ENCODE measurements around the gene ECI1.

Gene ECI1, protein sequence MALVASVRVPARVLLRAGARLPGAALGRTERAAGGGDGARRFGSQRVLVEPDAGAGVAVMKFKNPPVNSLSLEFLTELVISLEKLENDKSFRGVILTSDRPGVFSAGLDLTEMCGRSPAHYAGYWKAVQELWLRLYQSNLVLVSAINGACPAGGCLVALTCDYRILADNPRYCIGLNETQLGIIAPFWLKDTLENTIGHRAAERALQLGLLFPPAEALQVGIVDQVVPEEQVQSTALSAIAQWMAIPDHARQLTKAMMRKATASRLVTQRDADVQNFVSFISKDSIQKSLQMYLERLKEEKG

DNA sequence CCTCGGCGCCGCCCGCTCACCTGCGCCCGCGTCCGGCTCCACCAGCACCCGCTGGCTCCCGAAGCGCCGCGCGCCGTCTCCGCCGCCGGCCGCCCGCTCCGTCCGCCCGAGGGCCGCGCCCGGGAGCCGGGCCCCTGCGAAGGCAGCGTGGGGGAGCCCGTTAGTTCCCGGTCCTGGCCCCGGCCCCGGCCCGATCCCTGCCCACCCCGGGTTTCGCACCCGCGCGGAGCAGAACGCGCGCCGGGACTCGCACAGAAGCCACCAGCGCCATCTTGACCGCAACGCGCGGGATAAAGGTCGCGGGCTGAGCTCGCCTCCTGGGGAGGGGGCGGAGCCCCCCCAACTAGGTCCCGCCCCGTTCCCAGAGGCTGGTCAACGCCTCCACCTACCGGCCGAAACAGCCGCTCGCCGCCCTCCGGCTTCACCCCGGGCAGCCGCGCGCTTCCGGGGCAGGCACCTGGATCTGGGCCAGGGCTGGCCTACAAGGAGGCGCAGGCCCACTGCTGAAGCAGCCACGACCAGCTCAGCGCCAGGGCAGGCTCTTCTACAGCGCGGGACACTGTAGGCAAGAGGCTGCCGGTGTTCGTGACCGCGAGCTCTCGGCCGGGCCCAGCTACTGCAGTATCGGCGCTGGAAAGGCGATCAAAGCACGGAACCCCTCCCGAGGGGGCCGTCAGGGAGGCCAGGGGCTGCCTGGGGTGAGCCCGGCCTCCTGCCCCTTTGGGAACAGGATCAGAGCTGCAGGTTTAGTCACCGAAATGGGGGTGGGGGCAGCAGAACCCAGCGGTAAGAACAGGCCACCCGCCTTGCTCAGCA lies at the start of gene ECI1:
ECI1 (minus strand) TSS at position 292 of the 816 bp plus-strand sequence; CDS start at position 271, 21 bp downstream.
- in situ Hi-C loops (cut with MboI; ENCODE audit: low sequenced_read_pairs): no loop called here

DNA sequence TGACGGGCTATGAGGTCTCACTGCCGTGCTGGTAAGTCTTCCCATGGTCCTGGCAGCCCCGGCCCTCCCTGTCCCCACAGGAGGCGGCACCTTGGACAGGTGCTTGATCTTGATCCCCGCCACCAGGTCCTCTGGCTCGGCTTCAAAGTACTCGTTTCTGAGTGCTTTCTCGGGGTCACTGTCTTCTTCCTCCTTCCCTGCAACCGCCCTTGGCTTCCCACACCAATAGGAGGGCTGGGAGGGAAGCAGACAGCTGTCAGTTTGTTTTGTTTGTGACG lies 48.5 kb upstream of the ECI1 start:
- in situ Hi-C loops (cut with MboI; ENCODE audit: low sequenced_read_pairs): no loop called here

DNA sequence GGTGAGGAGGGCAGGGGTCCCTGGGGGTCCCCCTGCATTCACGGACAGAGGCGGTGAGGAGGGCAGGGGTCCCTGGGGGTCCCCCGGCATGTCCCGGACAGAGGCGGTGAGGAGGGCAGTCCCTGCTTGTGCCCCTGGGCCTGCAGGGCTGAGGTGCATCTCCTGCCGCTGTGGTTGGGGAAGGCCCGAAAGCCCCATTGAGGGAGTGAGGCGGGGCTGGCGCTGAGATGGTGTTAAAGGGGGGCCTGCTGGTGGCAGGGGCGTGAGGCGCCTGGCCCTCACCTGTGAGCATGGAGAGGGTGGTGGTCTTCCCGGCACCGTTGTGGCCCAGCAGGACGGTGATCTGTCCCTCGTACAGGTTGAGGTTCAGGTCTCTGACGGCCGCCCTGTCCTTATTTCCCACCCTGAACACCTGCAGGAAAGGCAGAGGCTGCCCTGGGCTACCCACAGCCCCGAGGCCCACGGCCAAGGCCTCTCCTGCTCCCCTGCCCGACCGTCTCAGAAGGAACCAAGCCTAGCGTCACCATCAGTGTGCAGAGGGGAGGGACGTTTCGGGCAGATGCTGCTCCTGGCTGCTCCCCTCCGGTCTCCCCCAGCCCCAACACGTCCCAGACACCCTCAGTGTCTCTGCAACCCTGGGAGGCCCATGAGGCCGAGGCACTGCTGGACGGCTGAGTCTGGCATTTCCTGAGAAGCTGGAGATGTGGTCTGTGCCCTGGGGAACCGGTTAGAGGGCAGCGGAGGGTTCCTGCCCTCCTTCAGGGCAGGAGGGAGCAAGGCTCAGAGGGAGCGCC lies 47.9 kb upstream of the ECI1 start:
- in situ Hi-C loops (cut with MboI; ENCODE audit: low sequenced_read_pairs): no loop called here

DNA sequence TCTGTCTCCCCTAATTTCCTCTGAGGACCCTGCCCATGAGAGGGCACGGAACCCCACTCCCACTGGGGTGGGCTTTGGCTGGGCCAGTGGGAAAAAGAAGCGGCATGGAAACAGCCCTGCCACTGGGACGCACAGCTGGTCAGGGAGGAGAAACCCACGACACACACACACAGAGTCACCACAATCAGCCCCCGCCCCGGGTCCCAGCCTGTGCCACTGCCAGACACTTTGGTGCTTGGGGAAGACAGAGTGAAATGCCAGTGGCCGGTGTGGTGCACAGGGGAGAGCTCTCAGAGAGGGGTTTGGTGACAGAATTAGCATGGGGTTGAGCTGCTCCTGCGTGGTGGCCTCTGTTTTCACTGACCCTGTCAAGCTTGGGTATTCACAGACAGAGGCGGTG lies 47.2 kb upstream of the ECI1 start:
- in situ Hi-C loops (cut with MboI; ENCODE audit: low sequenced_read_pairs): no loop called here

DNA sequence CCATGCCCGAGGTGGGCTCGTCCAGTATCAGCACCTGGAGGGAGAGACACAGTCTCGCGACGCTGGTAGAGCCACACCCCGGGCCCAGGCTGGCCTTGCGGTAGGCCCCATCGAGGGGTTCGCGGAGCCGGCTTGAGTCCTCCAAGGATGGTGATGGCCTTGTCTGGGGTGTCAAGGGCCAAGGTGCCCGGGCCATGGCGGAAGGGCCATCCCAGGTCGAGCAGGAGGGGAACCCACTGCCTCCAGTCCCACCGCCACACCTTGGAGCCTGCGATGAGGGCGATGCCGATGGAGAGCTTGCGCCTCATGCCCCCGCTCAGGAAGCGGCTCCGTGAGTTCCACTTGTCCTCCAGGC lies 46.1 kb upstream of the ECI1 start:
- in situ Hi-C loops (cut with MboI; ENCODE audit: low sequenced_read_pairs): no loop called here

DNA sequence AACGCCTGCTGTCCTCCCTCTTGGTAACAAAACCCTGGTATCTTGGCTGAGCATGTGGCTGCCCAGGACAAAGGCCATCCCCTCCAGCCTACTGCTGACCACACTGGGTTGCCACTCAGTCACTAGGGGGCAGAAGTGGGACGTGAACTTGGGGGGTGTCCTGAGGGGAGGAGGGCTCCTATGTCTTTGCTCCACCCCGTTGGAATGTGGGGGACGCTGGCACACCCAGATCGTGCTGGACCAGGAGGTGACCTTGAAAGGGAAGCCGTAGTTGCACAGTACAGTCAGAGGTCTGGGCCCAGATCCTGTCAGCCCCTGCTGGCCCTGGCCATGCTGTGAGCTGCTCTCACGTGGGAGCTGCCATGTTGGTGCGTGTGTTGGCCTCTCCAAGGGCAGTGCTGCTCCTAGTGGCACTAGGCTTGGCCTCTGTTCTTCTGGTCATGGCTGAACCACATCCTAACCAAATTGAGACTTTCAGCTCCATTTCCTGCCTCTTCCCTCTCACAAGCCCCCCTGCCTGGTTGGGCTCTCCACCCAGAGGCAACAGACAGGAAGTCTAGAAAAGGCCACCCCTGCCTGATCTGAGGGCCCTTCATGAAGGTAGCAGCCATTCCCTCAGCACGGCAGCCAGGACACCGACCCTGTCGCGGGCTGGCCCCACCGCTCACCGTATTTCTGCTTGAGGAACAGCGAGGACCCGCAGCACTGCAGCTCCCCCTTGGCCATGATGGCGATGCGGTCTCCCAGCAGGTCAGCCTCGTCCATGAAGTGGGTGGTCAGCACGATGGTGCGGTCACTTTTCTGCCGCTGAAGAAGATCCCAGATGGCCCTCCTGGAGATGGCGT lies 45.5 kb upstream of the ECI1 start:
- in situ Hi-C loops (cut with MboI; ENCODE audit: low sequenced_read_pairs): no loop called here

DNA sequence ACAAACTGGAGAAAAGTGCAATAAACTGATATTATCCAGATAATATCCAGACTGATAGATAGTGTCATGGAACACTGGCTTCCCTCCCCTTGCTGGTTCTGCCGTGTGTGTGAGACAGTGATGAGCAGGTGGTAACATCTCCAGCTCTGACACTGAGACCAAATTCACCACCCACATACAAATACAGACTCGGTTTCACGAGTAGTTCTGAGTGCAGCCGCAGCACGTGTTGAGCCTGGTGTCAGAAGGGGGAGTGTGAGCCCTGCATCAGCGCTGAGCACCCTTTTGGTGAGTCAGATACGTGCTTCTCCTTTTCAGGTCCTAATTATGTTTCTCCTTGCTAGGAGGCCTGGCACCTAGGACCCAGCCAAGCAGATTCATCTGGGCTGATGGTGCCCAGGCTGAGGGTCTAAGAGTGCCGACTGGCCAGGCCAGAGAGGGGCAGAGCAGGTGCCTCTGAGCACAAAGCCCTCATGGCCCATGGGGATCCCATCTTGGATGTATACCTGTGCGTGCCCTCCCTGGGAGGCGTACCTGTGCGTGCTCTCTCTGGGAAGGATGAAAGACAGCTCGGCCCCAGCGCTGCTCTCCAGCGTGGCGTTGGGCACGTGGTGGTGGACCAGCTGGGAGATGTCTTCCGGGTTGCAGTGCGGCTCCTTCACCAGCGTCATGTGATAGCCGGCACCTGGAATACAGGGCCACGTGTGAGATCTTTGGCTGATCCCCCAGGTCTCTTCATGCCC lies 43.8 kb upstream of the ECI1 start:
- in situ Hi-C loops (cut with MboI; ENCODE audit: low sequenced_read_pairs): no loop called here

DNA sequence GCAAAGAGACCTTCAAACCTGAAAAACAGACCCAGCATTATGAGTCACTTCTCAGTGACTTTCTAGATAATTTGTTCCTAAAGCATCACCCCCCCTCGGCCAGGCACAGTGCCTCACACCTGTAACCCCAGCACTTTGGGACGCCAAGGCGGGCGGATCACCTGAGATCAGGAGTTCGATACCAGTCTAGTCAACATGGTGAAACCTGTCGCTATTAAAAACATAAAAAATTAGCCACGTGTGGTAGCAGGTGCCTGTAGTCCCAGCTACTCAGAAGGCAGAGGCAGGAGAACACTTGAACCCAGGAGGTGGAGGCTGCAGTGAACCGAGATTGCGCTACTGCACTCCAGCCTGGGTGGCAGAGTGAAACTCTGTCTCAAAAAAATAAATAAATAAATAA lies 40.8 kb upstream of the ECI1 start:
- in situ Hi-C loops (cut with MboI; ENCODE audit: low sequenced_read_pairs): no loop called here

DNA sequence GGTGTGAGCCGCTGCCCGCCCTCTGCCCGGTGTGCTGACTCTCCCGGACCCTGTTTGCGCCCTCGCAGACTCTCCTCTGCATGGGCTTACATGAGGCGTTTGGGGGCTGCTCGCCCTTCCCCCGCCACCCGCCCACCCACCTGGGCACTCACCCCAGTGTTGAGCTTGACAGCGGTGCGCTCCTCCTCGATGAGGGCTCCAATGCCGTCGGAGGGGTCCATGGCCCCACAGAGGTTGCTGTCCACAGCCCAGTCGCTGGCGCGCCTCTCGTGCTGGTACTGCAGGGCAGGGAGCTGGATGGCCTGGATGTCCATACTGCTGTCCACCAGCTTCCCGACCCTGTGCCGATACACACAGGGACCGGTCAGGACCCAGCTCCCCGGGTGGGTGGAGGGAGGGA lies 37.9 kb upstream of the ECI1 start:
- in situ Hi-C loops (cut with MboI; ENCODE audit: low sequenced_read_pairs): no loop called here

DNA sequence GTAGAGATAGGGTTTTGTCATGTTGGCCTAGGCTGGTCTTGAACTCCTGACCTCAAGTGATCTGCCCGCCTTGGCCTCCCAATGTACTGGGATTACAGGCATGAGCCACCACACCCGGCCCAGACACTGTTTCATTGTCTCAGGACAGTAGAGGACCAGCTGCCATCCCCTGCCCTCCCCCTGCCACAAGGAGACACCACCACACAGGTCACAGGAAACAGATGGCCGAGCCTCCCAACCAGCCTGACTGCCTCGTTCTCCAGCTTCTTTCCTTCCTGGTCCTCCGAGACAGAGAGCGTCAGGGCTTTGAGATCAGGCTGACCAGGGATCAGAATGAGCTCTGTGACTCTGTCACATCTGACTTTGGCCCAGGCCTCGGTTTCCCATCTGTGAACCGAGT lies 37.3 kb upstream of the ECI1 start:
- in situ Hi-C loops (cut with MboI; ENCODE audit: low sequenced_read_pairs): no loop called here

DNA sequence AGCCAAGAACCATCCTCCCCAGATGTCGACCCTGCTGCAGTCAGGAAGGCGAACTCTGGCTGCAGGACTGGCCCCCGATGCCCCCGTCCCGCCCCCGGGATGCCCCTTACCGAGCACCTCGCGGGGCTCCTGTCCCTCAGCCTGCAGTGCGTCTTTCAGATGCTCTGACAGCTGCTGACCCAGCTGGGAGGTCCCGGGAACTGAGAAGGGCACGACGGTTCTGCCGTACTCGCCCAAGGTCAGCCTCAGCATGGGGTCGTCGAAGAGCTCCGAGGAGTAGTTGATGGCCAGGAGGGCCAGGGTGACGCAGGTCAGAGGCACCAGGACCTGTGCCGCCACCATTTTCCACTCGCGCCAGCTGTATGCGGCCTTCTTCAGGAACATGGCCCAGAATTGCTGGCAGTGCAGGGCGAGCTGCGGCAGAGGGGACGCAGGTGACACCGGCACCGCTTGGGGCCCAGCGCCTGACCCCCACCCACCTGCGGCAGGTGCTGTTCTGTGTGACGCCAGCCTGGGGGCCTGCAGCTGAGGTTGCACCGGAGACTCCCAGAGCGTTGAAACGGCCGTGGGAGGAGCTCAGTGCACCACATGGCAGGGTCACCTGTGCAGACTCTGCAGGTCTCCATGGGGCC lies 36.6 kb upstream of the ECI1 start:
- in situ Hi-C loops (cut with MboI; ENCODE audit: low sequenced_read_pairs): no loop called here

DNA sequence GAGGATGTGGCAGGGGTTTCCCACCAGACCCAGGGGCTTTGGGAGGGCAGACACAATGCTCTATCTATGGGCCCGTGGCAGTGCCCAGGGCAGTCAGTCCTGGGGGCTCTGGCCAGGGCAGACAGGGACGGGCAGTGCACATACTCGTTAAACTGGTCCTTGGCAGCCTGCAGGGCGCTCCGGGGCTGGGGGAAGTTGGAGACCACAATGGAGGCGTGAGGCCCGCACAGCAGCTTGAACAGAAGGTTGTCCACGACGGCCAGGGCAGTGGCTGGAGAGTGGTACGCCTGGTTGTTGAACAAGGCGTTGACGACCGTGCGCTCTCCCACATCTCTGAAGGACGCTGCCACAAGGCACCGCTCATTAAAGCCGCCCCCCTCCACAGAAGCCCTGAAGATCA lies 35.2 kb upstream of the ECI1 start:
- in situ Hi-C loops (cut with MboI; ENCODE audit: low sequenced_read_pairs): no loop called here

DNA sequence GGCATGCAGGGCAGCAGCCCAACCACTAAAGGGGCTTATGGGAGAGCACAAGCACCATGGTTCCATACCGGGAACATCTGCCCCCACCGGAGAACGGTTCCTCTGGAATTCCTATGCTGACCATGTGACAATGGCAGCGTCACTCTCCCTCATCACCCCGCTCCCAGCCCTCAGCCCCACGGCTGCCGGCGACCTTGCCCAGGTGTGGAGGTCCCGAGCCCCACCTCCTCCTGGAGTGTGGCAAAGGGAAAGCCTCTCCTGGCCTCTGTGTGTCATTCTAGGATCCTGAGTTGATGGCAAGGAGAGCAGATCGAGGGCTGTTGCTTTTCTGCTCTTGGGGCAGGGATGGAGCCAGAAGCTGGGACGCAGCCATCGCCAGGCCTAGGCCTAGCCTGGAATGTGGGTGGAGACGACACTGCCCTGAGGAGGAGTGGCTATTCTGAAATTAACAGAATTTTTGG lies 34.4 kb upstream of the ECI1 start:
- in situ Hi-C loops (cut with MboI; ENCODE audit: low sequenced_read_pairs): no loop called here

DNA sequence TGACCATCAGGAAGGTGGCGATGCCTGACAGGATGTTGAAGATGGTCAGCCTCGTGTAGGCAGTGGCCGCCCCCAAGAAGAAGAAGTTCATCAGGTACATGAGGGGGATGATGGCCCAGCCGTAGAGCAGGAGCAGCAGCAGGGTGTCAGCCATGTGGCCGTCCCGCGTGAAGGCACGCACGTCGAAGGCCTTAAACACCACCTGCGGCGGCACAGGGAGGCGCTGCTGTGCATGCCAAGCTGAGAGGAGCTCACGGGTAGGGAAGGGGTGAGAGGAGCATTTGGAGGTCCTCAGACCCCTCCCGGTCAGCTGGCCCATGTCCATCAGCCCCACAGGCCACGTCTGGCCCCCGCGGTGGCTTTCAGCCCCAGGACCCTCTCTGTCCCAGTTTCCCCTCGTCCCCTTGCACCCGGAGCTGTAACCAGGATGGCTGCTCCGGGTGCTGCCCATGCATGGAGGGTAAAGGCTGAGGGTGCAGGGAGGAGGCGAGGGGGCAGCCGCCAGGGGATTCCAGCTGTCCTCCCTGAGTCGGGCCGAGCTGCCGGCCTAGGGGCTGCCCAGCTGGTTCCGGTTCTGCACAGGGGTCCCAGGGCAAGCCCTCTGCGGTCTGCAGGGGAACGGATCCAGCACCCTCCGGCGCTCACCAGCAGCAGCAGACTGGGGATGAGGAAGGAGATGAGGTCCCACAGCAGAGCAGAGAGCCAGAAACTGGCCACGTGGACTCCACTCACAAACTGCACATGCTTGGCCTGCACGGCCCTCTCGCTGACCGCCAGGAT lies 33.6 kb upstream of the ECI1 start:
- in situ Hi-C loops (cut with MboI; ENCODE audit: low sequenced_read_pairs): no loop called here

DNA sequence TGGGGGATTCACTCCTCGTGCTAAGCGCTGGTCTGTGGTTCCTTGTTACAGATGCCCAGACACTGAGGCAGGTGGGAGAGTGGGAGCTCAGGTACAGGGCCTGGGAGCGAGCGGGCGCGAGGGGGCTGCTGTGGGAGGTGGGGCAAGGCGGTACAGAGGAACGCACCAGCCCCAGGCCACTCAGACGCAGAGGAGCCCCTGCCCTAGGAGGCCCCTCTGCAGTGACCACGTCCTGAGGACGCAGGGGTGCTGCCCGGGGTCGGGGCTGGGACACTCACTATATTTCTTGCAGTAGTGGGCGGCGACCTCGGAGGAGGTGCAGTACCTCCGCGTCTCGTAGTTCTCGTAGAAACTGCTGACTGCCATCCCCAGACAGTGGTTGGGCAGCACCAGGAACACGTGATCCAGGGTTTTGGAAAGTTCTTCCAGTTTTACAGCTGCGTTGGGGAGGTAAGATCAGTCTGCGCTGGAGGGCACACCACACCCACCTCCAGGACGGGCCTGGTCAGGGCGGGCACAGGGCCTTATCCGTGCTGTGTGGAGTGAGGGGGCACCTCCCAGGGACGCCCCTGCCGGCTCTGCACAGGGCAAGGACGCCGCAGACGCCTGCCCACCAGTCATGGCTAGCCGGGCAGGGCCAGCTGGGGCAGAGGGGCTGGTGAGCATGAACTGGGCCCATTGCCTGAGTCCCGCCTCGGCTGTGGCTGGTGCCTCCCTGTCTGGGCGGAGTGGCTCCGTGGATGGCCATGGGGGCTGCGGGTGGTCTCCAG lies 32.8 kb upstream of the ECI1 start:
- in situ Hi-C loops (cut with MboI; ENCODE audit: low sequenced_read_pairs): no loop called here

DNA sequence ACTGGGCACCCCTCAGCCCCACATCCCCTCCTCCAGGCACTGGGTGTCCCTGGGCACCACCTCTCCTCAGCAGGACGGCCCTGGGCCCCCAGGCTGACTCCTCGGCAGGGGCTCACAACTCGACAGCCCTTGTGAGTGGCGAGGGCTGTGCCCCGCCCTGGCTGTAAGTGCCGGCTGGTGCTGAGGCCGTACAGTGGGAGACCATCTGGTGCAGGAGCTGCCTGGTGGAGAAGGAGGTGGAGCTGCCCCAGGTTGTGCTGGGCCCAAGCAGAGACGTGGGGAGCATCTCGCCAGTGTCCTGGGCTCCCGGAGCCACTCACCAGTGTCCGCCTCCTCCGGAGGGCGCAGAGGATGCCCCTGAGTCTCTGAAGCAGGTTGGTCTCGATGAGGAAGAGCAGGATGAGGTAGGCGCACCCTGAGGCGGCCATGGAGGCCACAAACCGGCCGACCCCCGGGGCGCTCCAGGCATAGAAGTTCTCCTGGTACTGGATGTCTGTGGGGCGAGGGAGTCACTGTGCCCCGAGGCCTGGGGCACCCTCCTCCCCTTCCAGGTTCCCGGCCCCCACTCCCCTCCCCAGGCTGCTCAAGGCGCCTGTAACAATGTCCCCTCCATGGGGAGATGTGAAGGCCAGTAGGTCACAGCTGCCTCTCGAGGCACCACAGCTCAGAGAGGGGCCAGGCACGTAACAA lies 31.6 kb upstream of the ECI1 start:
- in situ Hi-C loops (cut with MboI; ENCODE audit: low sequenced_read_pairs): no loop called here

DNA sequence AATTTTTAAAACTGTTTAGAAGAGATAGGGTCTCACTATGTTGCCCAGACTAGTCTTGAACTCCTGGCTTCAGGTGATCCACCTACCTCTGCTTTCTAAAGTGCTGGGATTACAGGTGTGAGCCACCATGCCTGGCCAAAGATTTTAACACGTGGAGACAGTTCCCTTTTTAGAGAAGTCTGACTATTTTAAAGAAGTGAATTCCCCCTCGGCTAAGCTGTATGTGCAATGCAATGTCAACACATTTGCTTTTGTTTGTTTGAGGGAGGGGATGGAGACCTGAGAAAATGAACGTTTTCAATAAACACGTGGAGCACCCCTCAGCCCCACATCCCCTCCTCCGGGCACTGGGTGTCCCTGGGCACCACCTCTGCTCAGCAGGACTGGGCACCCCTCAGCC lies 30.9 kb upstream of the ECI1 start:
- in situ Hi-C loops (cut with MboI; ENCODE audit: low sequenced_read_pairs): no loop called here

Data from HL-60/S4 treated with phorbol 12-myristate 13-acetate at 8.2 ng/mL for 4 days and 3 days (cell line).